ENCODE data around the gene TLE5. TPM values are rescaled to one million over a fixed set of nuclear protein-coding genes. Genes with fewer than 3 reads are reported as not detected.

Gene TLE5
- polyA plus RNA-seq, 1 donor from 2014 or later = 153 TPM

- Histone ChIP-seq H3K27ac (ENCODE audit: low read length) (peak overlapping the region; percentile 75), H3K9ac (ENCODE audit: low read length) (peak overlapping the region; percentile 48), H3K9me3 (ENCODE audit: low read length) (no peaks in the 10 kb centered on the region), H3F3A (ENCODE audit: insufficient read depth, low read length, poor library complexity, severe bottlenecking) (no peaks in the 10 kb centered on the region), H2AFZ (ENCODE audit: low read depth, low read length) (no peak overlapping the region), H3K9me2 (ENCODE audit: insufficient read depth, low read length) (no peaks in the 10 kb centered on the region), H3K4me3 (ENCODE audit: low read length) (peak overlapping the region; percentile 64), H3K27me3 (ENCODE audit: insufficient read depth, low read depth, low read length) (peaks cover 64% of the 10 kb centered on the region), H3K36me3 (ENCODE audit: insufficient read depth, low read length) (no peaks in the 10 kb centered on the region), H4K20me1 (ENCODE audit: insufficient read depth) (no peaks in the 10 kb centered on the region), H3K79me2 (replicated peaks; ENCODE audit: insufficient read depth, low read length) (no peaks in the 10 kb centered on the region), H3K4me2 (ENCODE audit: low read length) (peak overlapping the region; percentile 55)
- no peak for TF ChIP-seq REST (IDR thresholded peaks at IDR 0.05; ENCODE audit: borderline replicate concordance)
- TF ChIP-seq EZH2 (IDR thresholded peaks at IDR 0.05; ENCODE audit: borderline replicate concordance, insufficient read depth, low read length, poor library complexity, severe bottlenecking) = no peak
- TF ChIP-seq POLR2AphosphoS5 (IDR thresholded peaks at IDR 0.05) = peak; percentile 86
- peak; percentile 32 for TF ChIP-seq MXI1 (conservative IDR thresholded peaks at IDR 0.05; ENCODE audit: poor library complexity, severe bottlenecking)
- TF ChIP-seq SMC3 (conservative IDR thresholded peaks at IDR 0.05; ENCODE audit: poor library complexity) = no peak
- peak; percentile 41 for TF ChIP-seq EP300 (conservative IDR thresholded peaks at IDR 0.05; ENCODE audit: poor library complexity, severe bottlenecking)
Measured at GRCh38 chr19:3036119-3036976, 25.9 kb downstream of the TLE5 start.

GRCh38 chr19:3035542-3036118 lies 26.7 kb downstream of the TLE5 start:
- Histone ChIP-seq H3K27ac (ENCODE audit: low read length) (peak overlapping the region; percentile 75), H3K79me2 (replicated peaks; ENCODE audit: insufficient read depth, low read length) (no peaks in the 10 kb centered on the region), H3K9ac (ENCODE audit: low read length) (peak overlapping the region; percentile 48), H4K20me1 (ENCODE audit: insufficient read depth) (no peaks in the 10 kb centered on the region), H3F3A (ENCODE audit: insufficient read depth, low read length, poor library complexity, severe bottlenecking) (no peaks in the 10 kb centered on the region), H3K4me3 (ENCODE audit: low read length) (peak overlapping the region; percentile 64), H3K9me2 (ENCODE audit: insufficient read depth, low read length) (no peaks in the 10 kb centered on the region), H3K36me3 (ENCODE audit: insufficient read depth, low read length) (no peaks in the 10 kb centered on the region), H3K27me3 (ENCODE audit: insufficient read depth, low read depth, low read length) (peaks cover 68% of the 10 kb centered on the region), H3K4me2 (ENCODE audit: low read length) (peak overlapping the region; percentile 62), H3K9me3 (ENCODE audit: low read length) (no peaks in the 10 kb centered on the region), H2AFZ (ENCODE audit: low read depth, low read length) (no peak overlapping the region)
- TF ChIP-seq POLR2AphosphoS5 (IDR thresholded peaks at IDR 0.05) = peak; percentile 45
- no peak for TF ChIP-seq CTCF (IDR thresholded peaks at IDR 0.05; ENCODE audit: poor library complexity, severe bottlenecking)
- no peak for TF ChIP-seq EZH2 (IDR thresholded peaks at IDR 0.05; ENCODE audit: borderline replicate concordance, insufficient read depth, low read length, poor library complexity, severe bottlenecking)
- no peak for TF ChIP-seq TAF1 (IDR thresholded peaks at IDR 0.05; ENCODE audit: low read depth)
